GM12875 (cell line): ENCODE measurements around the gene BRSK2.

ENCODE experiments used
- H3K4me3 ChIP-seq: one replicate; pipeline ENCODE4 v1.5.1; 2011; ENCODE audit warnings: low read depth, low read length, control low read depth
- TF ChIP-seq, protein P1 (sequence below): IDR thresholded peaks from 2 replicates; pipeline ENCODE4 v1.5.1; 2011; ENCODE audit warnings: low read depth, mild to moderate bottlenecking, control low read depth, inconsistent platforms, low read length, moderate library complexity, borderline replicate concordance; ENCODE audit not compliant: insufficient read depth

Gene BRSK2

GRCh38 chr11:1457326-1457680, 67.6 kb downstream of the BRSK2 start:
- TF ChIP-seq, protein P1, sequence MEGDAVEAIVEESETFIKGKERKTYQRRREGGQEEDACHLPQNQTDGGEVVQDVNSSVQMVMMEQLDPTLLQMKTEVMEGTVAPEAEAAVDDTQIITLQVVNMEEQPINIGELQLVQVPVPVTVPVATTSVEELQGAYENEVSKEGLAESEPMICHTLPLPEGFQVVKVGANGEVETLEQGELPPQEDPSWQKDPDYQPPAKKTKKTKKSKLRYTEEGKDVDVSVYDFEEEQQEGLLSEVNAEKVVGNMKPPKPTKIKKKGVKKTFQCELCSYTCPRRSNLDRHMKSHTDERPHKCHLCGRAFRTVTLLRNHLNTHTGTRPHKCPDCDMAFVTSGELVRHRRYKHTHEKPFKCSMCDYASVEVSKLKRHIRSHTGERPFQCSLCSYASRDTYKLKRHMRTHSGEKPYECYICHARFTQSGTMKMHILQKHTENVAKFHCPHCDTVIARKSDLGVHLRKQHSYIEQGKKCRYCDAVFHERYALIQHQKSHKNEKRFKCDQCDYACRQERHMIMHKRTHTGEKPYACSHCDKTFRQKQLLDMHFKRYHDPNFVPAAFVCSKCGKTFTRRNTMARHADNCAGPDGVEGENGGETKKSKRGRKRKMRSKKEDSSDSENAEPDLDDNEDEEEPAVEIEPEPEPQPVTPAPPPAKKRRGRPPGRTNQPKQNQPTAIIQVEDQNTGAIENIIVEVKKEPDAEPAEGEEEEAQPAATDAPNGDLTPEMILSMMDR, result no peak
- H3K4me3 ChIP-seq, result no peak overlapping the region

- H3K4me3 ChIP-seq, result no peak overlapping the region
- TF ChIP-seq, protein P1, result no peak
These were observed 68.1 kb downstream of the BRSK2 start for GRCh38 chr11:1457856-1458255.

- TF ChIP-seq, protein P1, result 0 out of 2 replicates have a peak, but pooled peaks have one; percentile 12
These were observed 68.8 kb downstream of the BRSK2 start for GRCh38 chr11:1458340-1459218.

DNA sequence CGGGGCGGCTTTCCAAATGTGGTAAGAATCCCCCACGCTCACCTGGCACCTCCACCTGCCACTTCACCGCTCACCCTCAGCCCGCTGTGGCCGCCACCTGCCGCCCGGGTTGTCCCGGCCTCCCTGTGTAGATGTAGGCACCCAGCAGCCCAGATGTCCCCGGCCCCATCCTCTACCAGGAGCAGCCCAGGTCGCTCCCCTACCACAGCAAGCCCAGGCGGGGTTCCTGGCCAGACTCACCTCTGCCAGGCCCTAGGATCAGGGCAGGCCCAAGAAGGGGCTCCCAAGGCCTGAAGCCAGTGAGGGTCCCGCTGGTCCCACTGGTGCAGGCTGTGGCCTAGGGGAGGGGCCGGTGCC, 69.5 kb downstream of the BRSK2 start:
- TF ChIP-seq, protein P1, result no peak
- H3K4me3 ChIP-seq, result no peak overlapping the region

More at GRCh38 chr11:1458340-1459218, 68.8 kb downstream of the BRSK2 start:
- no peak overlapping the region for H3K4me3 ChIP-seq

DNA sequence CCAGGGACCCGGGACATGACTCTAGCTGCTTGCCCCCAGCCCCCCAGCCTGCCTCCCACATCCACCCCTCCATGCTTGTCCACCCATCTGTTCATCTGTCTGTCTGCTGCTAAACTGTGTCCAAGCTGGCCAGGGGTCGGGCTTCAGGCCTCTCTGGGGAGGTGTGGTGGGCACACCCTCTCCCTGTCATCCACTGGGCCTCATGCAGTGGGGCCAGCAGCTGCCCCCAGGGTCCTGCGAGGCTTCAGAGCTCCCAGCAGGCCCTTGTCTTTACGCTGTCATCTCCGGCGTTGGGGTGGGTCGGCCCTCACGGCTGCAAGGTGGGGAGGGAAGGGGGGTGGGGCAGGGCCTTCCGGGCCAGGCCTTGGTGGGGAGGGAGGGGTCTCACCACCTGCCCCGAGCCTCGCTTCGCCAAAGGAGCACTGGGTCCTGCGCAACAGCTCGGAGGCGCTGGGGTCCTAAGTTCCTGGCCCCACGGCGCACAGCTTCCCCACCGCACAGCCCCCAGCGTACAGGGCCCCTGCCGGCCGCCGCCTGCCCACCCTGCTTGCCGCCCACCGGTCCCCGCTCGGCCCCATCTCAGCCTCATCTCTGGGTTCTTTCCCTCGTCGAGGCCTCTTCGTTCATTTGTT, 70.1 kb downstream of the BRSK2 start:
- TF ChIP-seq, protein P1, result no peak
- no peak overlapping the region for H3K4me3 ChIP-seq

DNA sequence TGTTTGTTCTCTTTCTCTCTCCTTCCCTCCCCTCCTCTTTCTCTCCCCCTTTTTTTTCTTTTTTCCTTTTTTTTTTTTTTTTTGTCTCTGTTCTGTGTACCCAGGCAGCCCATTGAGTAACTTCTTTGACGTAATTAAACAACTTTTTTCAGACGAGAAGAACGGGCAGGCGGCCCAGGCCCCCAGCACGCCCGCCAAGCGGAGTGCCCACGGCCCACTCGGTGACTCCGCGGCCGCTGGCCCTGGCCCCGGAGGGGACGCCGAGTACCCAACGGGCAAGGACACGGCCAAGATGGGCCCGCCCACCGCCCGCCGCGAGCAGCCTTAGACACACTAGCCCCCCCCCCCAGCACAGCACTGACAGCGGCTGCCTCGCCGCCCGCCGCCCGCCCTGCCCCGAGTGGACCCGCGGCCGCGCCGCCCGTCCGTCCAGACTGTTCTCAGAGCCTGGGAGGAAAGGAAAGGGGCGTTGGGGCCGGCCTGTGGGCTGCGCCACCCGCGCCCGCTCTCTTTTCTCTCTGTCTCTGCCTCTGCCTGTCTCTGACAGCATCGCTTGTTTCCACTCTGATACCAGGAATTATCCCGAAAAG, 70.8 kb downstream of the BRSK2 start:
- no peak overlapping the region for H3K4me3 ChIP-seq
- TF ChIP-seq, protein P1, result no peak
